RKO (cell line): ENCODE measurements around the gene MYBBP1A.

ENCODE experiments used
- DNase-seq: peaks from one replicate; pipeline ENCODE4 v3.0.0-alpha.2; 2016; ENCODE audit warnings: low spot score

MYBBP1A gene

GRCh38 chr17:4572131-4572530, 16.9 kb upstream of the MYBBP1A start:
- DNase-seq = no peak

GRCh38 chr17:4569591-4569990, 14.4 kb upstream of the MYBBP1A start:
- DNase-seq = no peak

GRCh38 chr17:4566785-4567184, 11.6 kb upstream of the MYBBP1A start:
- peak; percentile 72 for DNase-seq

GRCh38 chr17:4565209-4566141, 10.3 kb upstream of the MYBBP1A start:
- peak; percentile 92 for DNase-seq

- no peak for DNase-seq
Measured at GRCh38 chr17:4562015-4562969, 7.1 kb upstream of the MYBBP1A start.

GRCh38 chr17:4560837-4561256, 5.7 kb upstream of the MYBBP1A start:
- no peak for DNase-seq

GRCh38 chr17:4560421-4560820, 5.2 kb upstream of the MYBBP1A start, which contains the start of gene GGT6:
Gene GGT6, minus strand, starts transcription at chr17:4560577. Its CDS starts 56 bp downstream, at chr17:4560521.
- no peak for DNase-seq

- DNase-seq = no peak
Measured at GRCh38 chr17:4559966-4560365, 4.8 kb upstream of the MYBBP1A start.

GRCh38 chr17:4559139-4559791, 4.1 kb upstream of the MYBBP1A start:
- no peak for DNase-seq

GRCh38 chr17:4558347-4558971, 3.3 kb upstream of the MYBBP1A start:
- no peak for DNase-seq

GRCh38 chr17:4557626-4558346, 2.6 kb upstream of the MYBBP1A start:
- no peak for DNase-seq

- DNase-seq = no peak
Measured at GRCh38 chr17:4556996-4557395, 1.8 kb upstream of the MYBBP1A start.

GRCh38 chr17:4555873-4556759, 932 bp upstream of the MYBBP1A start:
- no peak for DNase-seq

- DNase-seq = no peak
Measured at GRCh38 chr17:4554441-4554996, 665 bp downstream of the MYBBP1A start.

- peak; percentile 38 for DNase-seq
Measured at GRCh38 chr17:4553669-4554068, 1.5 kb downstream of the MYBBP1A start.

GRCh38 chr17:4551796-4552525, 3.2 kb downstream of the MYBBP1A start:
- DNase-seq = no peak

- DNase-seq = peak; percentile 76
Measured at GRCh38 chr17:4551141-4551540, 4.0 kb downstream of the MYBBP1A start.

- no peak for DNase-seq
Measured at GRCh38 chr17:4550534-4551039, 4.6 kb downstream of the MYBBP1A start.
